ENCODE measurements around the gene DUSP1.
"Not testable (repeated sequence)": the region's sequence is repeated elsewhere in the genome, so short reads cannot be mapped to it uniquely, and the experiment has no call there.

DUSP1 gene

DNA sequence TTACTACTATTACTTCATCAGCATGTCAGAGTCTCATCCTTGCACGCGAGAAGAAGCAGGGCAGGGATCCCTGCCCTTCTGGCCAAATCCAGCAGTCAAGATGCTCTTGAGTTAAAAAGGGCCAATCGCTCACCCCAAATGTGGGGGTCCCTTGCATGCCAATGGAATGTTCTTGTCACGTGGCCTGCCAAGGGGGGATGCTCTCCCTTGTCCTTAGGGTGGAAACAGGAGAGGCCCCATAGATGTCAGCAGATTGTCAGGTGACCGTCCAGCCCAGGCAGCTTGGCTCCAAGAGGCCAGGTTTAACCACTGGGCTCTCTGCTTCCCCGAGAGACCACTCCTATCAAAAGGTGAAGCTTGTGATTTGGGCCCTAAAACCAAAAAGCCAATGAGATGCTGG lies 25.3 kb upstream of the DUSP1 start:
- DNase-seq, result no peak

- no peak for DNase-seq
Measured at GRCh38 chr5:172795318-172795977, 24.5 kb upstream of the DUSP1 start.

- no peak for DNase-seq
Measured at GRCh38 chr5:172793577-172794488, 22.8 kb upstream of the DUSP1 start.

DNA sequence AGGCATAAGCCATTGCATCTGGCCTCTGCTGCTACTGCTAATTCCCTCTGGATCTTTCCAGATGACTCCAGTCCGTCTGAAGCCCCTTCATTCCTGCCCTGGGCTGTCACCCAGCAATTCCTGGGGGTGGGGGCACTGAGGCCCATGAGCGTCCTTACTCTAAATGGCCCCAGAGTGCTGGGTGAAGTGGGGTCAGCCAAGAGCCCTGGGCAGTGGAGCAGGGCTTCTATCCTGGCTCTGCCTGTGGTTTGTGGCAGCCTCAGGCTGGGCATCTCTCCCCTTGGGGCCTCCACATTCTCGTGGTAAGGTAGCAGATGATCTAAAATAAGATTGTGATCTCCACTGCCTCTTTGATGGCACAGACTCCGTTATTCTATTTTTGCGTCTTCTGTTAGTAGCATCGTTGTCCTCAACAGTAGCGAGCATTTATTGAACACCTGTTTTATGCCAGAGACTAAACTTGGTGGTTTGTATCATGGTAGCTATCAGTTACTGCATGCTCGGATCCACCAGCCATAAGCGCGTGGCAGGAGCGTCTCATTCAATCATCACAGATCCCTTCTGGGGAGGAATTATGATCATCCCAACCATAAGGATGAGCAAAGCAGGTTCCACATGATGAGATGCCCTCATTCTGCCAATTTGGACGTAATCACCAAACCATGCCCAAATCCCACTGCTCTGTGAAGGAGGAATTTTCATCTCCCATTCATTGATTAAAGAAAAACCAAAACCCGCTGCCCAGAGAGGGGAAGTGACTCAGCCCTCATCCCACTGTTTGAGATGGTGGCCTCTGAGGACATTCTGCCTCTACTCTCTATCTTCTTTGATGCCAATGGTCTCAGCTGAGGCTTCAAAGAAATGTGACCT lies 21.9 kb upstream of the DUSP1 start:
- DNase-seq, result no peak

DNA sequence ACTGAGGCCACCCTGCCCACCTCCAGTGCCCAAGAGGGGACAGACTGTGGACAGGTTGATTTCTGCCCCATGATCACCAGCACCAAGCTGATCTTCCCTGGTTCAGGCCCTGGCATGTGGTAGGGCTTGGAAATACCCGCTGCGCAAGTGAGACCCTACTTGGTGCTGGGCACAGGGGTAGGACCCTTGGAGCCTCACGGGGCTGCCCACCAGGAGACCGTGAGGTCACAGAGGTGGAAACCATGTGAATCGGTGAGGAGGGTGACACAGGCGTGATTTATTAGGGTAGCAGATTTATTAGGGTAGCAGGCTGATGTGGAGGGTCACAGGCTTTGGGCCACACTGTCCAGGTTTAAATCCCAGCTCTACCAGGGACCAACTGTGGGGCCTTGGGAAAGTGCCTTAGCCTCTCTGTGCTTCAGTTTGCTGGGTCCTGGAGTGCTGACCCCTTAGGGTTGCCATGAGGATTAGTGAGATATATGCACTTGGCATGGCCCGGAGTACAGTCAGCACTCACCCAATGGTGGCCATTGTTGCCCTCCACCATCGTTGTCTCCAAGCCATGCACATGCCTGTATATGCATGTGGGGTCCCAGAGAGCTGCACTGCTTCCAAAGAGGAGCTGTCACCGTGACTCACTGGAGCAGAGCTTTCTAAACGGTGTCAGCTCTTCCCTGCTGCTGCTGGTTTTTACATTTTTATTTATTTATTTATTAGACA lies 20.9 kb upstream of the DUSP1 start:
- no peak for DNase-seq

DNA sequence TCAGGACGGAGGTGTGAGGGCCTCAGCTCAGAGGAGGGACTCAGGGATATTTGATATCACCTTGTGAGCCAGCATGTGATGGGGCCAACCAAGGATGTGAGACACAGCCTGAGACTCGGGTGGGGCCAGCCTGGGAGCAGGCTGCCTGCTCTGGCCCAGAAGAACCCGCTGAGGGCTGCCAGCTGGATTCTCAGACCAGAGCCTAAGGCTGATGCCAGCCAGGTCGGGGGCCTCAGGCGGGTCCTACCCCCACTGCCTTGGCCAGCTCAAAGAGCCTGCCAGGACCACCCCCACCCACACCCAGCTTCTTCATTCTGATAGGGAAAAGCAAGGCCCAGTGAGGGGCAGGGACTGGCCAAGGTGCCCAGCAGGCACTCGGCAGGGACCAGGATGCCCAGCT lies 20.3 kb upstream of the DUSP1 start:
- no peak for DNase-seq

DNA sequence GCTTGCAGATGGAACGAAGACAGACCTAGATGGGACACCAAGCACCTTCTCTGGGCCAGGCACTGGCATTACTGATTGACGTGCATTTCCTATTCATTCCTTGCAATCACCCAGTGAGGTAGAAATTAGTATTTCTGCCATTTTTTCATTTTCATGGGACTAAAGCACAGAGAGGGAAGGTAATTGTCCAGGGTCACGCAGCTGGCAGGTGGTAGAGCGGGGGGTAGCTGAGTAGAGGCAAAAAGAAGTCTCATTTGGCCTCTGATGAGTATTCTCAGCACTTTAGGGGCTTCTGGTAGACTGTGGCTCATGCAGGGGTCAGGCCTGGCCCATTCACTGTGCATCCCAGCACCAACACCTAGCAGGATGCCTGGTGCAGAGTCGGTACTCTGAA lies 19.5 kb upstream of the DUSP1 start:
- DNase-seq, result no peak

- no peak for DNase-seq
Measured at GRCh38 chr5:172789687-172790495, 18.9 kb upstream of the DUSP1 start.

DNA sequence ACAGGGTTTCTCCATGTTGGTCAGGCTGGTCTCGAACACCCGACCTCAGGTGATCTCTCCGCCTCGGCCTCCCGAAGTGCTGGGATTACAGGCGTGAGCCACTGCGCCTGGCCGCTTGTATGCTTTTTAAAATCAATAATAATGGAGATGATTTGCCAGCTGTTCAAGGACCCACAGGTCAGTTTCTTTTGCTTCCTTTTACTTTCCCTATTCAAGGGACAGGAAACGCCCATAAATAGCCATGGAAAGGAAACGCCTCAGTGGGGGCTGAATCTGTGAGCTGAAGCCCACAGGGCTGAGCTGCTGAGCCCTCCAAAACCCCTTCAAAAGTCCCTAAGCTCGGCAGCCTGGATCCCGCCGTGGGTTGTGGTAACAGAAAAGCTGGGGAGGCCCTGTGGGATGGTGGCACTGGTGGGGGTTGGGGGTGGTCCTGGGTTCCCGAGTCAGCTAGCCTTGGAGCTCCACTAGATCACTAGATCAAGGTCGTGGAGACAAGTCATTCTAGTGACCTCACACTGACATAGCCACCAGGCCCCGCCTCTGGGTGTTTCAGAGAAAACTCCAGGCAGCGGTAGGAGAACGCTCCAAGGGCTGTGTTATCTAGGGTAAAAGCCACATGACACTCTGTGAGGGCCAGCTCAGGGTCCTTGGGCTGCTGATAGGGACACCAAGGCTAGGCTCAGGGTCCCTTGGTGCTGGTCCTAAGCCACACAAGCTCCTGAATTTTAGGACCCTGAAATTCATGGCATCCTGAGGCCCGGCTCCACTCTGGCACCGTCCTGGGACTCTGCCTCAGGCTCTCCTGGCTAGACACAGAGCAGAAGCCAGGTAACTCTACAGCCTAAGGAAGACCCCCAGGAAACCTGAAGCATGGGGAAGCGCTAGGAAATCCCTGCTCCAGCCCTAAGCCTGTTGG lies 18.0 kb upstream of the DUSP1 start:
- DNase-seq, result no peak

DNA sequence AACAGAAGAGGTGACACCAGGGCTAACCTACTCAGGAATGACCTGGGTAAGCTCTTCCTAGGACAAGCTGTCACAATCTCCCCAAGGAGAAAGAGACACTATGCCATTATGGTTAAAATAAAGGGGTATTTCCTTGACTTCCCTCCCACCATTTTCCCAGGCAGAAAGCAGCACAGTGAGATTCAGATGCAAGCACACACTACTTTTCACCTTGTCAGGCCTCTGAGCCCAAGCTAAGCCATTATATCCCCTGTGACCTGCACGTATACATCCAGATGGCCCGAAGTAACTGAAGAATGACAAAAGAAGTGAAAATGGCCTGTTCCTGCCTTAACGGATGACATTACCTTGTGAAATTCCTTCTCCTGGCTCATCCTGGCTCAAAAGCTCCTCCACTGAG lies 16.5 kb upstream of the DUSP1 start:
- DNase-seq, result not testable (repeated sequence)

DNA sequence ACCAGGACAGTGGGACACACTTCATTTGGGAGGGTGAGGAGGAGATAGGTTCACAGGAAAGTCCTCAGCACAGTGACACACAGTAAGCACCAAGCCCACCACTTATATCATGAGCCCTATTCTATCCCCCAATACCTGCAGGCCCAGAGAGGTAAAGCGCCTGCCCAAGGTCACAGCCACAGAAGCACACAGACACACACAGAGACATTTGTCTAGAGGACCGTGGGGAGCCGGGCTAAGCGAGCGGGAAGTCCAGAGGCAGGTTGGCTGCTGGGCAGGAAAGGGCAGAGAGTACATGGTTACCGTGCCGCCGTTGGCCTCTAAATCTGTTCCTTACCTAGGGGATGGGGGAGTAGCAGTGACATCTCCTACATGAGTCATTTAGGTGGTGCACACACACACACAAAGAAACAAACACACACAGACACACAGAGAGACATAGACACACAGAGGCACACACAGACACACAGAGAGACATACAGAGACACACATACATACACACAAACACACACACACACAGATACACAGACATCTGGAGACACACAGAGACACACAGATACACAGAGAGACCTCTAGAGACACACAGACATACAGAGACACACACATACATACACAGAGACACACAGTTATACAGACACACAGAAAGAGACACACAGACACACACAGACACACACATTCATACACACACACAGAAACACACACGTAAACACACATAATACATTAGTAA lies 15.9 kb upstream of the DUSP1 start:
- DNase-seq, result no peak

GRCh38 chr5:172785429-172786088 lies 14.6 kb upstream of the DUSP1 start:
- no peak for DNase-seq

- not testable (repeated sequence) for DNase-seq
Measured at GRCh38 chr5:172784162-172784561, 13.2 kb upstream of the DUSP1 start.

- not testable (repeated sequence) for DNase-seq
Measured at GRCh38 chr5:172783319-172783718, 12.3 kb upstream of the DUSP1 start.

- DNase-seq, result no peak
Measured at GRCh38 chr5:172782169-172783039, 11.4 kb upstream of the DUSP1 start.

GRCh38 chr5:172779691-172780341 lies 8.8 kb upstream of the DUSP1 start:
- DNase-seq, result no peak

GRCh38 chr5:172777881-172778814 lies 7.2 kb upstream of the DUSP1 start:
- DNase-seq, result no peak

All from stimulated activated CD4-positive, alpha-beta T cell treated with anti-CD3 and anti-CD28 coated beads, Interleukin-4, amount 100 ng/mL, for 1 hour (primary cell).